Motor neuron (in vitro differentiated cells): Measurements from ENCODE around the gene ROBO2. TPM values are rescaled to one million over a fixed set of nuclear protein-coding genes. Genes with fewer than 3 reads are reported as not detected.

Experiments
- ATAC-seq, 8 experiments: fragments of 200-7000 bp; cut with Tn5 transposase; replicated peaks in 6 of 8; 2 replicates each; pipeline ENCODE4 v1.8.0; 2021; ENCODE audit warnings: mild to moderate bottlenecking in 8 of 8, moderate library complexity in 8 of 8
- H3K27ac ChIP-seq, 2 donors: fragments of 250-450 bp; sonication (Bioruptor Pico); 2 replicates each; pipeline ENCODE4 v1.9.0; 2021; ENCODE audit warnings: antibody characterized with exemption in 2 of 2, mild to moderate bottlenecking in 2 of 2, moderate library complexity in 1 of 2
- H3K4me1 ChIP-seq, 2 donors: fragments of 250-450 bp; sonication (Bioruptor Pico); replicated peaks in 1 of 2; 2 replicates each; pipeline ENCODE4 v1.6.1; 2021; ENCODE audit warnings: antibody characterized with exemption in 2 of 2, mild to moderate bottlenecking in 2 of 2, moderate library complexity in 1 of 2
- H3K4me3 ChIP-seq, 5 donors: fragments of 250-450 bp; sonication (Bioruptor Pico); 2 replicates each; pipeline ENCODE4 v1.9.0; 2021; ENCODE audit warnings: antibody characterized with exemption in 5 of 5, mild to moderate bottlenecking in 5 of 5, moderate library complexity in 4 of 5
- WGBS, 10 experiments: fragments of 450-650 bp; shearing (Covaris generic); methylation state at CpG; one replicate each; pipeline ENCODE4 v1.0.0; 2022; 5-methylcytosine and 5-hydroxymethylcytosine counted together
- in situ Hi-C, 9 experiments: fragments of 400-800 bp; cut with MboI; loops; one replicate each; pipeline ENCODE4 v1.15.0; 2021; ENCODE audit warnings: low sequenced_read_pairs in 9 of 9, low pct_unique_long_range_greater_than_20kb in 2 of 9; ENCODE audit not compliant: unreplicated experiment in 9 of 9
- total RNA-seq, 8 experiments: library from RNA; unstranded; fragments of 300-600 nt; gene quantifications; 2 replicates each; pipeline versions ENCODE4 v1.2.3 to v1.2.4, GENCODE V29; 2022

Gene ROBO2
- 100 to 1,000 TPM in 2 of 8 experiments, 10 to 100 TPM in 6; 28.3 to 127 (median 41.2) TPM for total RNA-seq

- H3K27ac ChIP-seq = peak within 1 kb of the TSS; percentile 56 to 61
- in situ Hi-C loops = loop anchor here in 8 of 9 experiments (25.0 kb wide), 4 partner anchors 223 to 1973 kb away; no protein-coding TSS in a partner anchor
- H3K4me3 ChIP-seq = peak within 1 kb of the TSS; percentile 51 to 83 (median 66)
- 0% methylated on average over 1 of the region's 54 CpGs; no CpG with 5 or more reads in 8 of the 10 experiments for WGBS, 10 experiments
- peaks cover 7 to 11% of the 10 kb centered on the region in 2 donors for H3K4me1 ChIP-seq
- peak; percentile 65 to 81 (median 78) for ATAC-seq
Measured at GRCh38 chr3:77039606-77040171, at the start of gene ROBO2. Gene ROBO2 (plus strand): TSS chr3:77040099. CDS start chr3:77040786, 687 bp downstream.

GRCh38 chr3:76990606-76991005 lies 49.3 kb upstream of the ROBO2 start:
- Histone ChIP-seq H3K4me3 (no peak overlapping the region), H3K27ac (no peak overlapping the region), H3K4me1 (peaks cover 0 to 4% of the 10 kb centered on the region in 2 donors)
- 39 to 100% (median 73%) methylated on average over 1 to 3 of the region's 5 CpGs; no CpG with 5 or more reads in 3 of the 10 experiments for WGBS, 10 experiments
- ATAC-seq = no peak
- in situ Hi-C loops = no loop called here

GRCh38 chr3:76991165-76991564 lies 48.7 kb upstream of the ROBO2 start:
- Histone ChIP-seq H3K4me1 (peaks cover 0 to 4% of the 10 kb centered on the region in 2 donors), H3K4me3 (no peak overlapping the region), H3K27ac (no peak overlapping the region)
- WGBS, 10 experiments = 40 to 96% (median 86%) methylated on average over 2 to 3 of the region's 3 CpGs; no CpG with 5 or more reads in 2 of the 10 experiments
- peak in 1 of 8 experiments; percentile 31 for ATAC-seq
- in situ Hi-C loops = no loop called here

- Histone ChIP-seq H3K27ac (no peak overlapping the region), H3K4me3 (no peak overlapping the region), H3K4me1 (no peaks in the 10 kb centered on the region)
- 10 to 88% (median 73%) methylated on average over 2 of the region's 2 CpGs; no CpG with 5 or more reads in 3 of the 10 experiments for WGBS, 10 experiments
- in situ Hi-C loops = no loop called here
- peak in 5 of 8 experiments; percentile 26 to 93 (median 76) for ATAC-seq
Measured at GRCh38 chr3:76997733-76998132, 42.2 kb upstream of the ROBO2 start.

GRCh38 chr3:76998555-76998954 lies 41.3 kb upstream of the ROBO2 start:
- Histone ChIP-seq H3K27ac (no peak overlapping the region), H3K4me3 (no peak overlapping the region), H3K4me1 (no peaks in the 10 kb centered on the region)
- in situ Hi-C loops = no loop called here
- no peak for ATAC-seq
- 30 to 100% (median 86%) methylated on average over 1 to 3 of the region's 3 CpGs; no CpG with 5 or more reads in 3 of the 10 experiments for WGBS, 10 experiments

GRCh38 chr3:77001062-77001701 lies 38.7 kb upstream of the ROBO2 start:
- in situ Hi-C loops = no loop called here
- Histone ChIP-seq H3K4me3 (no peak overlapping the region), H3K27ac (no peak overlapping the region), H3K4me1 (no peaks in the 10 kb centered on the region)
- WGBS, 10 experiments = 0 to 100% (median 89%) methylated on average over 3 to 5 of the region's 5 CpGs
- no peak for ATAC-seq

- WGBS, 10 experiments = 20 to 75% (median 61%) methylated on average over 1 to 7 of the region's 7 CpGs; no CpG with 5 or more reads in 1 of the 10 experiments
- no peak overlapping the region for H3K4me3 ChIP-seq
- in situ Hi-C loops = no loop called here
- H3K27ac ChIP-seq = no peak overlapping the region
- peaks cover 0 to 5% of the 10 kb centered on the region in 2 donors for H3K4me1 ChIP-seq
- peak in 1 of 8 experiments; percentile 20 for ATAC-seq
Measured at GRCh38 chr3:77014226-77014625, 25.7 kb upstream of the ROBO2 start.

- no peak overlapping the region for H3K27ac ChIP-seq
- in situ Hi-C loops = loop anchor here in 8 of 9 experiments (25.0 kb wide), 4 partner anchors 237 to 1987 kb away; no protein-coding TSS in a partner anchor
- peak in 1 of 8 experiments; percentile 27 for ATAC-seq
- no peak overlapping the region for H3K4me3 ChIP-seq
- 0 to 57% (median 20%) methylated on average over 1 of the region's 1 CpG; no CpG with 5 or more reads in 3 of the 10 experiments for WGBS, 10 experiments
- H3K4me1 ChIP-seq = peaks cover 0 to 3% of the 10 kb centered on the region in 2 donors
Measured at GRCh38 chr3:77025471-77025870, 14.4 kb upstream of the ROBO2 start.

- ATAC-seq = no peak
- 50 to 100% (median 90%) methylated on average over 1 to 5 of the region's 5 CpGs; no CpG with 5 or more reads in 2 of the 10 experiments for WGBS, 10 experiments
- in situ Hi-C loops = loop anchor here in 8 of 9 experiments (25.0 kb wide), 4 partner anchors 235 to 1985 kb away; no protein-coding TSS in a partner anchor
Measured at GRCh38 chr3:77026904-77027634, 12.8 kb upstream of the ROBO2 start.

GRCh38 chr3:77028005-77028404 lies 11.9 kb upstream of the ROBO2 start:
- in situ Hi-C loops = loop anchor here in 8 of 9 experiments (25.0 kb wide), 4 partner anchors 234 to 1984 kb away; no protein-coding TSS in a partner anchor
- no peak overlapping the region for H3K27ac ChIP-seq
- peaks cover 0 to 3% of the 10 kb centered on the region in 2 donors for H3K4me1 ChIP-seq
- WGBS, 10 experiments = 0 to 100% (median 46%) methylated on average over 1 to 2 of the region's 2 CpGs; no CpG with 5 or more reads in 1 of the 10 experiments
- no peak for ATAC-seq
- H3K4me3 ChIP-seq = no peak overlapping the region

More at GRCh38 chr3:77026904-77027634, 12.8 kb upstream of the ROBO2 start:
- no peak overlapping the region for H3K4me3 ChIP-seq
- H3K27ac ChIP-seq = no peak overlapping the region
- peaks cover 0 to 3% of the 10 kb centered on the region in 2 donors for H3K4me1 ChIP-seq

GRCh38 chr3:77038468-77038929 lies 1.4 kb upstream of the ROBO2 start:
- Histone ChIP-seq H3K27ac (peak overlapping the region in 1 of 2 donors; percentile 61), H3K4me1 (peaks cover 7 to 11% of the 10 kb centered on the region in 2 donors), H3K4me3 (peak overlapping the region; percentile 51 to 83 (median 66))
- peak; percentile 61 to 76 (median 71) for ATAC-seq
- in situ Hi-C loops = loop anchor here in 8 of 9 experiments (25.0 kb wide), 4 partner anchors 224 to 1974 kb away; no protein-coding TSS in a partner anchor
- WGBS, 10 experiments = 0 to 3% (median 0%) methylated on average over 1 to 20 of the region's 21 CpGs; no CpG with 5 or more reads in 2 of the 10 experiments

- WGBS, 10 experiments = 0 to 10% (median 0%) methylated on average over 1 to 21 of the region's 33 CpGs; no CpG with 5 or more reads in 3 of the 10 experiments
- in situ Hi-C loops = loop anchor here in 8 of 9 experiments (25.0 kb wide), 4 partner anchors 223 to 1973 kb away; no protein-coding TSS in a partner anchor
- Histone ChIP-seq H3K4me1 (peaks cover 7 to 11% of the 10 kb centered on the region in 2 donors), H3K4me3 (peak overlapping the region; percentile 51 to 83 (median 66)), H3K27ac (peak overlapping the region; percentile 56 to 61)
- ATAC-seq = peak; percentile 18 to 52 (median 46)
Measured at GRCh38 chr3:77038930-77039605, 831 bp upstream of the ROBO2 start.
